Jurkat, Clone E6-1 (cell line): ENCODE data around the gene MSANTD4.
"Not testable (repeated sequence)": the region's sequence is repeated elsewhere in the genome, so short reads cannot be mapped to it uniquely, and the experiment has no call there.

Experiments used
- DNase-seq: peaks from one replicate; pipeline ENCODE4 v3.0.0-alpha.2; 2011; ENCODE audit warnings: low read depth, low spot score
- H3K4me3 ChIP-seq: 2 replicates; pipeline ENCODE4 v1.5.1; 2011; ENCODE audit warnings: mild to moderate bottlenecking, low read length, control low read depth, moderate library complexity

The MSANTD4 gene

GRCh38 chr11:106015066-106015465 lies 7.0 kb downstream of the MSANTD4 start:
- H3K4me3 ChIP-seq = no peak overlapping the region

DNA sequence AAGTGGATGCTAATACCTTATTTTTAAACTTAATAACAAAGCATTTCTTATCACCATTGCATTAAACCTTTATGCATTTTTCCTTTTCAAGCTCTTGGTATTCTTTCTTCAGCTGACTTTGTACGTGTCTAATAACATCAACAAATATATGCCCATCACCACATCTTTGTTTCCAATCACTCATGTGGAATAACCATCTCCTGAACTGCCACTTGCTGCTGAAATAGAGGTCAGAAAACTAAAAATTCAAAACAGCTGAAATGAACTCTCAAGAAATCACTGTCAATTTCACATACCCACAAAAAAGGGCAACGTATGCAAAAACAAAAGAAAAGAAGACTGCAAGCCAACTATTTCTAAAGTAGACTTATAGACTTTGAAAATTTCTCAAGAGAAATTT lies 7.4 kb downstream of the MSANTD4 start:
- no peak overlapping the region for H3K4me3 ChIP-seq
- no peak for DNase-seq

More at GRCh38 chr11:106015066-106015465, 7.0 kb downstream of the MSANTD4 start:
- DNase-seq = no peak

DNA sequence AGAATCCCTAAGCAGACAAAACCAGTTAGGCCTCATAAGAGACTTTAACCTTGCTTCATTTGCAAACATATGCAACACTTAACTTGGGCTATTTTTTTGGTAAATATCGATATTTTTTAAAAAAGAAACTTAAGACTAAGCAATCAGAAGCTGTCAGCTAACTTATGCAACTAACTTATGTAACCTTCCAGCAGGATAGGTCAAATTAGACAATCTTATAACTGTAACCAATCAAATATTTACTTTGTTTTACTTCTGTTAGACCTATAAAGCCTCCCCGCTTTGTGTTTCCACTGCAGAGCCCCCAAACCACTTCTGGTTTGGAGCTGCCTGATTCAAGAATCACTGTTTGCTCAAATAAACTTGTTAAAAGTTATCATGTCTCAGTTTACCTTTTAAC lies 8.0 kb downstream of the MSANTD4 start:
- DNase-seq = no peak

GRCh38 chr11:106012744-106013143 lies 9.3 kb downstream of the MSANTD4 start:
- no peak for DNase-seq

More for the DNA sequence above, 8.0 kb downstream of the MSANTD4 start:
- no peak overlapping the region for H3K4me3 ChIP-seq

DNA sequence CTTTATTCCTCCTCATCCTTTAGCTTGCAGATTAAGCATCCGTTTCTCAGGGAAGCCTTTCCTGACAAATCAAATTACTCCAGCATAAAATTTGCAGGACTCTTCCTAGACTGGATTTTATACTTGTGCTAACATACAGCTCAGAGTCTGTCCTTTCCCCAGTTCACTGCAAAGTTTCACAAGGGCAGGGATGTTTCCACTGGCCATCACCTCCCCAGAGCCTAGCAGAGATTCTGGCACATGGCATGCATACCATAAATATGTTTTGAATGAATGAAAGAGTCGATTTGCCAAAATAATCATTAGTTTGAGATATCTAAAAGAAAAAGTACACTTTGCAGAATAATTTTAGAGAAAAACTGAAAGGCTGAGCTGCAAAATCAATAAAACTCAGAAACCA lies 10.6 kb downstream of the MSANTD4 start:
- no peak overlapping the region for H3K4me3 ChIP-seq
- DNase-seq = no peak

More at GRCh38 chr11:106012744-106013143, 9.3 kb downstream of the MSANTD4 start:
- no peak overlapping the region for H3K4me3 ChIP-seq

GRCh38 chr11:106003094-106003493 lies 18.9 kb downstream of the MSANTD4 start:
- H3K4me3 ChIP-seq, DNase-seq: not testable (repeated sequence)

DNA sequence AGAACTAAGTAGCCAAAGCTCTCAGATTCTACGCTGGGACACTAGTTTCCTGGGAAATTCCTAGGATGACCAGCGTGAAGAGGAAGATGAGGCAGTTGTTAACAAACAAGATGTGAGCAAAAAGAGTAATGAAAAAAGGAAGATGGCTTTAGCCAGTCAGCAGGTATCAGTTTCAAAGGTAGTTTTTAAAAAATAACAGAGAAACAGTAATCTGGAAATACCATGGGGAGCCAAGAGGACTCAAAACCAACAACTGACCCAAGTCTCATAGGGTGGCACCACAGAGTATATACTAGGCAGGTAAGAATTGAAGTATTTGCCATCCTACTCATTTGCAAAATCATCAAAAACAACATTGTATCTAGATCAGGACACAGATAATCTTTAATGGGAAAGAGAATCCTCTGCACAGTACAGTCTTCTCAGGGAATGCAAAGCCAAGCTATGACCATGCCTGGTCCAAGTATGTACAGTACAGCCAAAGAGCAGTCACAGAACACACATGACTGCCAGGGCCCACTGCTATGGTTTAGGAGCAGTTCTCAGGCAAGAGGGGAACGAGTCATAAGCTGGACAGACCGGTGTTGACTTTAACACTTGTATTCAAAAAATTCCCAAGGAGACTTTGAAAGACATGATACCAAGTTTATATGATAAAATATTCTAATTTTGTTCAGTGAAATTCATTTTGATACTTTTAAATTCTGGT lies 20.6 kb downstream of the MSANTD4 start:
- H3K4me3 ChIP-seq = no peak overlapping the region

GRCh38 chr11:105991888-105992287 lies 30.2 kb downstream of the MSANTD4 start:
- no peak overlapping the region for H3K4me3 ChIP-seq

More for the DNA sequence above, 20.6 kb downstream of the MSANTD4 start:
- DNase-seq = no peak

GRCh38 chr11:105989124-105989523 lies 32.9 kb downstream of the MSANTD4 start:
- DNase-seq = no peak
- H3K4me3 ChIP-seq = no peak overlapping the region

More at GRCh38 chr11:105991888-105992287, 30.2 kb downstream of the MSANTD4 start:
- no peak for DNase-seq

GRCh38 chr11:105988197-105988596 lies 33.8 kb downstream of the MSANTD4 start:
- H3K4me3 ChIP-seq = no peak overlapping the region
- DNase-seq = no peak

GRCh38 chr11:105986554-105986953 lies 35.5 kb downstream of the MSANTD4 start:
- DNase-seq = no peak
- no peak overlapping the region for H3K4me3 ChIP-seq

GRCh38 chr11:105979997-105980703 lies 41.9 kb downstream of the MSANTD4 start:
- H3K4me3 ChIP-seq = no peak overlapping the region
- no peak for DNase-seq

GRCh38 chr11:105975128-105975527 lies 46.9 kb downstream of the MSANTD4 start:
- DNase-seq = no peak

GRCh38 chr11:105969756-105970155 lies 52.3 kb downstream of the MSANTD4 start:
- no peak for DNase-seq
- no peak overlapping the region for H3K4me3 ChIP-seq

More at GRCh38 chr11:105975128-105975527, 46.9 kb downstream of the MSANTD4 start:
- H3K4me3 ChIP-seq = no peak overlapping the region

GRCh38 chr11:105968021-105968697 lies 53.9 kb downstream of the MSANTD4 start:
- H3K4me3 ChIP-seq = no peak overlapping the region
- no peak for DNase-seq

DNA sequence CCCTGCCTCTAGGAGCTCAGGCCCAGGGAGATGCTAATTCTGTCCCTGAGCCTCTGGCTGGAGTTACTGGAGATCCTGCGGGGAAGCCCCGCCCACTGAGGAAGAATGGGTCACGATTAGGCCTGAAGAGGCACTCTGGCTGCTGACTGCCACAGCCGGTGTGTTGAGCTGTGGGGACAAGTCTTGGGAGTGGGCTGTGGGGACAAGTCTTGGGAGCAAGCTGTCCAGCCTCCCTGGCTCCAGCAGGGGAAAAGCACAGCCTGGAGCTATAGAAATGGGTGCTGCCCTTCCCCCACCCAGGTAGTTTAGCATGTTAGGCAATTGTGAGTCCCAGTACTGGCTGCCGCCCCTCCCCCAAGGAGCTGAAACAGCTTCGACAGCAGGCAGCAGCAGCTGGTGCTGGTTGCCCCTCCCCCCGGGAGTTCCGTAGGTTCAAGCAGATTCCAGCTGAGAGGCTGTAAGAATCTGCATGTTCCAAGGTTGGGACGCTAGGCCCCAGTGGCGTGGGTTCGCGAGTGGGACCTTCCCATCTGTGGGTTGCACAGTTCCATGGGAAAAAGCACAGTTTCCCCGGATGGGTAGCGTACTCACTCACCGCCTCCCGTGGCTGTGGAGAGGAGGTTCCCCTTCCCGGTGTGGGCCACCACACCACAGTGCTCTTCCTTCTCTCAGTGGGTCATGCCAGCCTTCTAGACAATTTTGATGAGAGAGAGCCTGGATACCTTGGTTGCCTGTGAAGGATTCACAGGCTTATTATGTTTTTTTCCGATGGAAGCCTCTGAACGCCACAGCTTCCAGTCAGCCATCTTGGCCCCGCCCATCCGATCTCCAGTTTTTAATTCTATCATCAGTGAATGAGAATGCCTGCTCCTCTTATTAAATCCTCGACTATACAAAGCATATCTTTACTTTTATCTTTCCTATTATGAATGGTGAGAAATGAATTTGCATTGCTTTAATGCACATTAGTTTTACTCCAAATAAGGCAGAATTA lies 61.5 kb downstream of the MSANTD4 start:
- no peak for DNase-seq
- H3K4me3 ChIP-seq = no peak overlapping the region
